Cerebellar cortex (tissue), 1 donor: Measurements from ENCODE around the gene PROX1.

Experiments used
- DNase-seq: peaks from one replicate; pipeline ENCODE4 v3.0.0-alpha.2; 2015; ENCODE audit warnings: low spot score

The PROX1 gene

DNA sequence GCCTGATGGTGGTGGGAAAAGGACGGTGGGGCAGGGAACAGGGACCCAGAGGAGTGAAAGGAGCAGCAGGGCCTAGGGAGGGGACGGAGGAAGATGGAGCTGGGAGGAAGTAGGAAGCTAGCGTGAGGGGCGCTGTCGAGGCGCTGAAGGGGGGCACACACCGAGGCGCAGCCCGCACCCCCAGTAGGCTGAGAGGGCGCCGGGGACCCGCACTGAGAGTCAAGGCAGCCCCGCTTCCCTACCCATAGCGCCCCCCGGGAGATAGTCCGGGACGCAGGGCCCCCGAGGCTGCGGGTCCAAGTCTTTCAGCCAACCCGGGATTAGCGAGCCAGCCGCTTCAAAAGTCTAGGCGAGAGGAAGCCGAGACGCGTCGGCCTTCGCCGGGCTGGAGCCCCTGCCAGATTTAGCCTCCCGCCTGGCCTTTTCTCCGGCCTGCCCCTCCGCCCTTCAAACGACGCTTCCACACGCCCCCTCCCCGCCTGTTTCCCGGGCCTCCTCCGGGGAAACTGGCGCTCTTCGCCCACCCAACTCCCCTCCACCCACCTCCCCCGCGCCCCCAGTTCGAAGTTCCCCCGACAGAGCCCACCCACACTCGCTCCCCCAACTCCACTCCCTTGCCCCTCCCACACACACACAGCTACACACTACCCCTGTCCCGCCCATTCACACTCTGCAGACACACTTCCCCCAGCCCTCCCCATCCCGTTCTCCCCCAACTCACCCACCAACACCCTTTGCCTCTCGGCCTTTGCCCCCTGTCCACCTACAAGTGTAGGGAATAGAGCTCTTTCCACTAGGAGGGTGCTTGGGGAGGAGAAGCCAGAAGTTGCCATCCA lies 7.8 kb upstream of the PROX1 start:
- no peak for DNase-seq

DNA sequence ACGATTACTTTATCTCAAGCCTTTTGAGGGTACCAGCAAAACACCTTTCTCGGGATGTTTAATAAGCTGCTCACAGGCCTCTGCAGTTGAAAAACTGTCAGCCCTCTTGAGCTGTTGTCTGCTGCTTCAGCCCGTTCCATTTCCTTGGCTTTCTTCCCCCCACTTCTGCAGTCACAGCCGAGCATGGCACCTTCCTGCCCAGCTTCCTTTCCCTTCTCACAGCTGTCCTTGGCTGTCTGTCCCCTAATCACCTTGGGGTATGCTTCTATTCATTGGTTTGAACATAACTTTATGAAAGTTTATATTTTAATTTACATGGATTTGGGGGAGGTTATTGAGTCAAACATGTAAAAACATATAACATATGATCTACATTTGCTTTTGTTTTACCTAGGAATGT lies 6.9 kb upstream of the PROX1 start:
- DNase-seq = no peak

DNA sequence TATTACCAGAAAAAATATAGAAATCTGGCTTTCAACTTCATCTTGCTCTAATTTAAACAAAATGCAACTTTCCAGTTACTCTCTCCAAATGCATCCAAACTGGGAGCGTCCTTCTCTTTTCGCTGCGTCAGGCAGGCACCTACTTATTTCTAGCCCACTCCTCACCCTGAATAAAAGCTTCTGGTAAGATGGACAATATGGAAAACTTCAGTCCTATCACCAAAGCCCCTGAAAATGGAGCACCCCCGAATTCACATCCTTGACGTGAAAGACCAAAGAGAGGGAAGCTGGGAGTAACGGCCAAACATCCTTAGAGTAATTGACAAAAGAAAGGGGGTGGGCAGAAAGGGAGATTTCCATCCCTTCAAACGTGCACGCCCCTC lies 5.5 kb upstream of the PROX1 start:
- DNase-seq = no peak

DNA sequence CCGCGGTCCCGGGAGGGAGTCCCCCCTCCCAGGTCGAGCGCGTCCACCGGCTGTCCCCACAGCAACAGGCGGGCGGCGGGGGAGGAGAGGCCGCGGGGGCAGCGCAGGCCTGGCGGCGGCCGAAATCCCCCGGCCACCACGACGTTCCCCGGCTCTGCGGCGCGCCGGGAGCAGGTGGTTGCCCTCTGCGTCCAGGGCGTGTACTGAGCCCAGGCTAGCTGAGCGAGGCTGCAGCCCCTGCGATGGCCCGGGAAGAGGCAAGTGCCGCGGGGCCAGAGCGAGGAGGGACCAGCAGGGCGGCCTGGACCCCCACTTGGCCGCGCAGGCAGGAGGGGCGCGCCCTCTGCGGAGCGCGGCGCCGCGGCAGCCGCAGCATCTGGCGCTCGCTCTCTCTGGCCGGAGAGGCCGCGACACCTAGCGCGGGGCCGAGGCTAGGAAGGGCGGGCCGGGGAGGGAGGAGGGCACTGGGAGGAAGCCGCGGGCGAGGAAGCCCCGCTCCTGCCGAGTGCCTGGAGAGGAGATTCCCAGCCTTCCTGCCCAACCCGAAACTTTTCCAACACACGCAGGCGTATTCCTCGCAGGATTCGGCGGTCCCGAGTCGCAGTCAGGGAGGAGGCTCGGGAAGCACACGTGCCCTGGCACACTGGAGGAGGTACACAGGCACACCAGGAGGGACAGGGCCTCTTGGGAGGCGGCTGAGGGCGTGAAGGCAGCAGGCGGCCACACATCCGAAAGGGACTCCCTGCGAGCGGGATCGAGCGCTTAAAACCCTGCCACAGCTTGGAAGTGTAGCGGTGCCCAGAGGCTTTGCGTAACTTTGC lies 4.9 kb upstream of the PROX1 start:
- peak; percentile 24 for DNase-seq

DNA sequence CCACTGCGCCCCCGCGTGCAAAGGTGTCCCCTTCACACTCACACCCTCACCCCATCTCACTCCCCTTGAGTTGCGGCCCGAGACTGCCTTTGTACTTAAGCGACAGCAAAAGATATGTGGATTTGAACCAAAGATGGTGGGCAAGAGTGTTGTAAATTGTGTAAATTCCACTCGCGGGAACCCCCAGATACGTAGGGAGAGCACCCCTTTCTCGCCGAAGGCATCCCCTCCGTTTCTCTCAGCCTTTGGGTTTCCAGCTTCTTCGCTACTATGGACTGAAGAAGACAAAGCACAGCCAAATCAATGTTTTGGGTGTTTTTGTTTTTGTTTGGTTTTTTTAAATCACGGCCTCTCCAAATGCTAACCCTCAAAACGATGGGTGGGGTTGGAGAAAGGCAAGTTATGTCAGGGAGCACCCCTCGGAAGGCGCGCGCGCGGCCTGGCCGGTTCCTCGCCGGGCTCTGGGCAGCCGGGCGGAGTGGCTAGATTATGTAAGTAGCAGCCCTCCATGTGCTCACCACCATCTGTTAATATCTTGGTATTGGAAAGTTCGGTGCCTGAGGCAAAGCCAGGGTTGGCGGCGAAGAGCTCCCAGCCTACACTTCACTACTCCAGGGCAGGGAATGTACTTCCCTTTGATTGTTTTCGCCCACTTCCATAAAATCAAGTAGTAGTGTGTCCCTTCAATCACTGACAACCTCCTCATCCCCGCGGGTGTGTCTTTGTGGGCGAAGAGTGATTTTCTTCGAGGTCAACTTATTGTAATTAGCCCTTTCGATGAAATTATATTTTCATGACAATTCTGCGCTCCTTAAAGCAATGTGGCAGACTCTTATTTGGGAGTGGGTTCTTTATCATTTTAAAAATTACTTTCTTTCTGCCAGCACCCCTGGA lies 4.0 kb upstream of the PROX1 start:
- peak; percentile 75 for DNase-seq

DNA sequence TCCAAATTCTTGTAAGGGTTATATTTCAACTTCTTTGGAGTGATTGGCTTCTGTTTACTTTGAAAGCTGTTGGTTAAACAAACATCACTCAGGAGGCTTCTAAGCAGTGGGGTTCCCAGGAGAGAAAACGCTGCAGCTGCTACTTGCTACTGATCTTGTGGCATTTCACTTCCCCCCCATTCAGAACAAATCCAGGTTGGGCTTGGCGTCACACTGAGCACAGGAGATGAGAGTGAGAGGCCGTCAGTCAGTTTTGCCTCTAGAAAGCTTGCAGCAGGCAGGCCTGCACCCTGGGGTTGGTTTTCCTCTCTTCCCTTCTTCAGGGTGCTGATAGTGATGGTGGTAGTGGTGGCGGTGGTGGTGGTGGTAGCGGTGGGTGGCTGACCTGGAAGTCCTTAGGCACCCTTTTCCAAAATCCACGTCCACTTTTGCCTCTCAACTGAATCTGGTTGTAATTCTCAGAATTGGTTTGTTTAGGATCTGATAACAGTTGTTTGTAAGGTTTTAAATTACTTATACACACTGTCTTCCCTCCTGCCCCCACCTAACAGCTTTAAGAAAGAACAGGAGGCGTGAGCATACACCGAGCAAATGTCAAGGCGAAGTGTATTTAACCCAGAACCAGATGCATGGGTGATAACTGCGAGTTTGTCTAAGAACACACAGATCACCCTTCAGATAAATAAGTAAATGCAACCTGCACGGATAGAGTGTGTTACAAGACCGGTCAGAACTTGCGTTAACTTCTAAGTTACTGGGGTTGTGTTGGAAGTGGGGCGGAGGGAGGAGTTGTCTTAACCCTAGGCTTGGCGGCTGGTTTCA lies 3.2 kb upstream of the PROX1 start:
- DNase-seq = no peak

DNA sequence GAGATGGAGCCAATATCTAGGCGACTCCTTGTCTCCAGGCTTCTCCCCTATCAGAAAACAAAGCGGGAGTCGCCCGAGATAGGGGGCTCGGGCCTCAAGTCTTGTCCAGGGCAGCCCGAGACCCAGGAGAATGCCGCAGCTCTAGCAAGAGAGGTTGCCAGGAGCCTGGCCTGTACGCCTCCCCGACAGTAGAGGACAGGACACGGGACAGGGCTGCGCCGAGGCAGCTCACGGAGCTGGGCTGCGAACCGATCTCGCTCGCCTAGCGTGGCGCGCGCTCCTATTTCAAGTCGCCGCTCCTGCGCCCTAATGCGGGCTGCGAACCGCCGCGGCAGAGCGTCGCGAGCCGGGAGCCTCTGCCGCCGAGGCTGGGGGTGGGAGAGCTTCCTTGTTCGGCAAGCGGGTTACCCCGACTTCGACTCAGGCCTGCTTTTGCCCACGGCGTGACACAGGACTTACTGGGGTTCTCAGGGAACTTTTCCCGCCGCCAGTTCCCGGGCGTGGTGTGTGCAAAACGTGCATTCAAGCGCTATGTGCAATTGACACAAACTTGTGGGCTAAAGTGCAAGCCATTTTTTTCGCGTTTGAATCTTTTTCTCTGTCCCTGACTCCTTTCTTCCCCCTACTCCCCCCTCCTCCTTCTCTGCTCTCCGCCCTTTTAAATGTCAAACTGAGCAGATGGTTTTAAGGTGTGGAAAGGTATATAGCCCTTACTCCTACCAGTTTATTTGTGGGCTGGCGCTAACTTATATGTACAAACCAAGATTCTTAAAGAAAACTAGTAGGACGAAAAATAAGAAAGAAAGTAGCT lies 2.4 kb upstream of the PROX1 start:
- DNase-seq = no peak

DNA sequence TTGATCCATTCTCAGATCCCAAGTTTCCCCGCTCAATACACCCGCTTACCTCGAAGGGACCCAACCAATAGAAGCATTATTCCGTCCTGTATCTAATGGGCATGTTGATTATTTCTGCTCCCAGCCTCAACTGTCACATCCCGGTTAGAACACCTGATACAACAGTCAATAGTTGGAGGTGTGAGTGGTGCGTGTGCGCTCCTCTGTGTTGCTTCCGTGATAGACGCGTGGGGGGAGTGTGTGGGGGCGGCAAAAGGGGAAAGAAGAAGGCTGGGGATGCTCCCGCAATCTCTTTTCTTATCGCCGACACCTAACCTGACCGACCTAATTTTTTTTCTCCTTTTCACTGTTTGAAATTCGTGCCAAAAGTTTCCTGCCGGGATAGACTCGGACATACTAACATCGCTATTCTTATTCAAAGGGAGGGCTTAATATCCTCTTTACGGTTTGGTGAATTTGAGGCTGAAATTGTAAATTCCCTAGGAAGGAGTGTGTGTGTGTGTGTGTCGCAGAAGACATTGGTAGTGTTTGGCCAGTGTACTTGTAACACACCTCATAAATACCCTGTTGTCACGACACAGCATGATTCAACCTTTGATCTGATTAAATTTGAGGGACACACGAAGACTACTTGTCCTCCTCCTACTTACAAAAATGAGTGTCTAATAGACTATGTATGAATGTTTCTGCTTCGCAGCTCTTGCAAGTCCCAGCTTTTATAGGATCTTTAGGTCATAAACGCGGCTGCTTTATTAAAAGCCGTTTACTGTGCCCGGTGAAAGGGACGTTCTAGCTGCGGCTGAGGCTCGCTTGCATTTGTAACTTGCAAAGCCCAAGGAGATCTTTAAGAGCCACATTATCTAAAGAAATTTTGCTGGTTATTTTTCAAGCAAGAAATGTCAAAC lies 1.5 kb upstream of the PROX1 start:
- DNase-seq = peak; percentile 37

DNA sequence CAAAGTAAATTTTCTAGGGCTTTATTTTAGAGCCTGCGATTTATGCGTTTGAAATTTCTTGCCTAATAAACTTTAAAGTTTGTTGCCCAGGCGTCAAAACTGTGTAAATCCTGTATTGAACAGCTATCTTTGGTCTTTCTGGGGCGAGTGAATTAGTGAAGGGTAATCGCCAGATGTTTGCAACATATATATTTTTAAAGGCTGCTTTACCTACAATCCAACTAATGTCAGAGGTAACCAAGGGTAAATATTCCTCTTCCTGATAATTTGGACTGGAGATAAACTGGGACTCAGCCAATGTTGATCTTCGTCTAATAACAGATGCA lies 885 bp upstream of the PROX1 start:
- DNase-seq = no peak

DNA sequence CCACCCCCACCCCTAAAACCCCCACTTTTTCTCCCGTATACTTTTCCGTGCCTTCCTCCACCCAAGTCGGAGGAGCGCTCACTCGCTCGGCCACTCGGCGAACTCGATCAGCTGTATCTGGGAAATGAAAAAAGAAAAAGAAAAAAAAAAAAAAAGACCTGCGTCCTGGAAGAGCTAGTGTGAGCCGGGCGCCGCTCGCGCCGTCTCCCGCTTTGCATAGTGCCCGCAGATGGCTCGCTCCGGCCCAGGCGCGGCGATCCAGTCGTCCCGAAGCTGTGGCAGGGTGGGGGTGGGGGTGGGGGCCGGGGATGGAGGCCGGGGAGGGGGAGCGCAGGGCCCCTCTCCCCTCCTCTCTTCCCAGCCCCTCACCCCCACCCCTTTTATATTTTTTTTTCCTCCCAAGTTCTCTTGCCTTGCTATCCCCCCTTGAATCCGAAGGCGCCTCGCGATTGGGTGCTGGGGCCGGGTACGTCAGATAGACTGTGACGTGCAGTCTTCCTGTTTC lies 299 bp upstream of the PROX1 start:
- DNase-seq = peak; percentile 92

DNA sequence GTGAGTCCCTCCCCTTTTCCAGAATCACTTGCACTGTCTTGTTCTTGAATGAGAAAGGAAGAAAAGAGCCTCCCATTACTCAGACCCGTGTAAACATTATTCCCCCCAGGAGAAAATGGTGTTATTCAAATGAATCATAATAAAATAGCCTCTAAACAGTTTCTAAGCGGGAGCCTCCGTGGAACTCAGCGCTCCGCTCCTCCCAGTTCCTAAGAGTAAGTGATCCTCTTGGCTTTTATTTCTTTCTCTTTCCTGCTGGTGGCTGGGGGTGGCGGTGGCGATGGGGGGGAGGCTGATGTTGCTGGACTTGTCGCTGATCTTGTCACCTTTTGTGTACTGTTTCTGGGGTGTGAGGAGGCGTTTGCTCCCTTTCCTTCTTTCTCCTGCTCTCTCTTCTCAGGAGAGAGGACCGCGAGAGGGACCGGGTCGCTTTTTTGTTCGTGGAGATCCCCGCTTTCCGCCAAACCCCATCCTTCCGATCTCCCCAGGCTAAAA lies 781 bp downstream of the PROX1 start:
- DNase-seq = peak; percentile 62

DNA sequence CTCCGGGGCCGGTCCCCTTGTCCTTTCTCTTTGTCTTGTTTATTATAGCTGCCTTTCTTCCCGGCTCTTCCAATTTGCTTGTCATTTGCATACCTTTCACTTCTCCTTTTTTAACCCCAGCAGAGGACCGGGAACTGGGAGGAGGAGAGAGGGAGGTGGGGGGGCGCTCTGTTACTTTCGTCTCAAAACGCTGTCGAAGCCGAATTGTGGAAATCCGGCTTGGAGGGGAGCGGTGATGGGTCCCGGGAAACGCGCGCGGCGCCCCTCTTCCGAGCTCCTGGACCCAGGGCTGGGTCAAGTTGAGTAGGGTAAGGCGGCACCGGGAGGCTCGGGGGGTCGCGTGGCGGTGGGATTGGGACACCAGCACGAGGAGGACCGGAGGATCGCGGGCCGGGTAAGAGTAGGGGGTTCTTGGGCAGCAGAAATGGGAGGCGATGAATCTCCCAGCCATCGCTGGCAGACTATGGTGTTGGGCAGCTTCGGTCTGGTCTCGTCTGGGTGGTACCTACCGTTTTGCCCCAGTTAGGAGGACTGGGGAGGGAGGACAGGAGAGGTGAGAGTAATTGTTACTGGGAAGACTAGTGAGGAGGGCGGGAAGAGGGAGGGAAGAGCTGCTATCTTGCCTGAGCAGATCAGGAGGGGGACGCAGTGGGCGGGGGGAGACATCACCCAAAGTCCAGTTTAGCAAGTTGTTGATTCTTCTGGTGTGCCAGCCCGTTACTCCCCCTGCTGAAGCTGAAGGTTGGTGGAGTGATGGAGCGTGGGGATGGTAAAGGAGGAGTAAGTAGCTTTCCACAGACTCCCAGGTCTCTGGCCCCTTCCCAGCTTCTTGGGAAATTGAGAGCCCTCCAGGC lies 1.5 kb downstream of the PROX1 start:
- DNase-seq = peak; percentile 65

DNA sequence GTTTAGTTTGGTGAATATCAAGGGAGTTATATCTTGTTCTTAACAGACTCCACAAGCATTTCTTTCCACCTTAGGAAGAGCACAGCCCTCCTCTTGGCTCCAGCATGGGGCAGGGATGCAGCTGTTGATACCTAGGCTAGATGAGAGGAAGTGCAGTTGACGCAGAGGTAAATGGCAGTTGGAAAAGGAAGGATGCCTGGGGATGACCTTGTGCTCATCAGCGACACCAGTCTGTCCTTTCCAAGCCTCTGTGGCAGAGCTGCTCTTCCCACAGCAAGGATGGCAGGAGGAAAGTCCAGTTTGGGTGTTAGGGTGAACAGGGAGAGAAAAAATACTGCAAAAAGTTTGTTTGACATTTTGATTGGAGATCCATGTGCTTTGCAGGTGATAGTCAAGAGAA lies 6.2 kb downstream of the PROX1 start:
- DNase-seq = peak; percentile 41

DNA sequence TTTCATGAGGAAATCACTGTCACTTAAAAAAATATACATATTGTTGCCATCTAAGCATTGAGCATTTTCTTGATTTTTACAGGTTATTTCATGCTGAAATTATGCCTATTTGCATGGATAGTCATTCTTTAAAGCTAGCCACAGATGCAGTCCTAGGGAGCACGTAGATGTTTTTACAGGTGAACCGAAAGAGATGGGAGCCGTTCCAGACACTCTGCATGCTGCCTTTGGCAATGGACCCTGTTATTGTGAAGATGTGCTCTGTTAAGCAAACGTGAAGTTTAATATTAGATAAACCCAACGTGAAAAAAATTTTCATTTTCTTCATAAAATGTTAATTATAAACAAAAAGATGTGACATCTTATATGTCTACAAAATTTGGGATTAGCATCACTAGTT lies 7.1 kb downstream of the PROX1 start:
- DNase-seq = peak; percentile 85

DNA sequence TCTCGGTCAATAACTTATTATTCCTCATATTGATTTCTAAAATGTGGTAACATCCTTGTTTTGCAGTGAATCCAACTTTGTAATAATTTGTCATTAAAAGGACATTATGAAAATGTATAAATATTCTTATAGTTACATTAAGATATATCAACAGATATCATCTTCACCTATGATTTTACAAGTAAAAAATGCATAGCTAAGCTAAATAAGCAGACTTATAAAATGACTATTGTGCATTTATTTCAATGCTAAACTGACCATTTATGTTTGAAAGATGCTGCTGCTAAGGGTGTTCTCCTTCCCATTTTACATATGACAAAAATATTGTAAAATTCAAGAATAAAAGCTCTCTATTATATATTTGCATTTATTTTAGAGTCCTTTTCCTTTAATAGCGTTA lies 7.8 kb downstream of the PROX1 start:
- DNase-seq = no peak

DNA sequence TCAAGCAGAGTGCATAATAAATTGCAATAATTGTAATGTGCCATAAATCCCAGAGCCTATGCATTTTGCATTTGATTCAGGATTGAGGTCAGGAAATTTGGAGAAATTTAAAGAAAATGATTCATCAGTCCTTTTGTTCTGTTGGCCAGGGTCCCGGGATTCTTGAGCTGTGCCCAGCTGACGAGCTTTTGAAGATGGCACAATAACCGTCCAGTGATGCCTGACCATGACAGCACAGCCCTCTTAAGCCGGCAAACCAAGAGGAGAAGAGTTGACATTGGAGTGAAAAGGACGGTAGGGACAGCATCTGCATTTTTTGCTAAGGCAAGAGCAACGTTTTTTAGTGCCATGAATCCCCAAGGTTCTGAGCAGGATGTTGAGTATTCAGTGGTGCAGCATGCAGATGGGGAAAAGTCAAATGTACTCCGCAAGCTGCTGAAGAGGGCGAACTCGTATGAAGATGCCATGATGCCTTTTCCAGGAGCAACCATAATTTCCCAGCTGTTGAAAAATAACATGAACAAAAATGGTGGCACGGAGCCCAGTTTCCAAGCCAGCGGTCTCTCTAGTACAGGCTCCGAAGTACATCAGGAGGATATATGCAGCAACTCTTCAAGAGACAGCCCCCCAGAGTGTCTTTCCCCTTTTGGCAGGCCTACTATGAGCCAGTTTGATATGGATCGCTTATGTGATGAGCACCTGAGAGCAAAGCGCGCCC lies 8.7 kb downstream of the PROX1 start:
- peak; percentile 76 for DNase-seq

DNA sequence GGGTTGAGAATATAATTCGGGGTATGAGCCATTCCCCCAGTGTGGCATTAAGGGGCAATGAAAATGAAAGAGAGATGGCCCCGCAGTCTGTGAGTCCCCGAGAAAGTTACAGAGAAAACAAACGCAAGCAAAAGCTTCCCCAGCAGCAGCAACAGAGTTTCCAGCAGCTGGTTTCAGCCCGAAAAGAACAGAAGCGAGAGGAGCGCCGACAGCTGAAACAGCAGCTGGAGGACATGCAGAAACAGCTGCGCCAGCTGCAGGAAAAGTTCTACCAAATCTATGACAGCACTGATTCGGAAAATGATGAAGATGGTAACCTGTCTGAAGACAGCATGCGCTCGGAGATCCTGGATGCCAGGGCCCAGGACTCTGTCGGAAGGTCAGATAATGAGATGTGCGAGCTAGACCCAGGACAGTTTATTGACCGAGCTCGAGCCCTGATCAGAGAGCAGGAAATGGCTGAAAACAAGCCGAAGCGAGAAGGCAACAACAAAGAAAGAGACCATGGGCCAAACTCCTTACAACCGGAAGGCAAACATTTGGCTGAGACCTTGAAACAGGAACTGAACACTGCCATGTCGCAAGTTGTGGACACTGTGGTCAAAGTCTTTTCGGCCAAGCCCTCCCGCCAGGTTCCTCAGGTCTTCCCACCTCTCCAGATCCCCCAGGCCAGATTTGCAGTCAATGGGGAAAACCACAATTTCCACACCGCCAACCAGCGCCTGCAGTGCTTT lies 9.4 kb downstream of the PROX1 start:
- no peak for DNase-seq
